Activated gamma-delta T cell treated with Interleukin-2 at 50 U/mL for 16 hours (primary cell): ENCODE measurements around the gene FLNA.
"Not testable (repeated sequence)": the region's sequence is repeated elsewhere in the genome, so short reads cannot be mapped to it uniquely, and the experiment has no call there.

Experiments
- DNase-seq: peaks from one replicate; pipeline ENCODE4 v3.0.0-alpha.2; 2020

The FLNA gene

GRCh38 chrX:154374313-154375155, at the start of gene FLNA:
Gene FLNA (minus strand): TSS chrX:154374634. CDS start chrX:154371245, 3,389 bp downstream.
- DNase-seq = no peak

GRCh38 chrX:154420402-154420756, 45.9 kb upstream of the FLNA start:
- DNase-seq = no peak

GRCh38 chrX:154419688-154420401, 45.4 kb upstream of the FLNA start:
- DNase-seq = no peak

GRCh38 chrX:154419189-154419588, 44.8 kb upstream of the FLNA start:
- DNase-seq = no peak

- DNase-seq = no peak
Measured at GRCh38 chrX:154417157-154417556, 42.7 kb upstream of the FLNA start.

- DNase-seq = no peak
Measured at GRCh38 chrX:154413142-154413541, 38.7 kb upstream of the FLNA start.

- DNase-seq = no peak
Measured at GRCh38 chrX:154412468-154412867, 38.0 kb upstream of the FLNA start.

GRCh38 chrX:154411981-154412340, 37.5 kb upstream of the FLNA start:
- peak; percentile 44 for DNase-seq

- DNase-seq = no peak
Measured at GRCh38 chrX:154409222-154409871, 34.9 kb upstream of the FLNA start, which contains the start of gene DNASE1L1. Gene DNASE1L1 (minus strand): TSS chrX:154409254. CDS start chrX:154405568, 3,686 bp downstream.

- DNase-seq = no peak
Measured at GRCh38 chrX:154408659-154409221, 34.3 kb upstream of the FLNA start.

GRCh38 chrX:154404625-154405192, 30.3 kb upstream of the FLNA start:
- no peak for DNase-seq

GRCh38 chrX:154403858-154404257, 29.4 kb upstream of the FLNA start:
- no peak for DNase-seq

GRCh38 chrX:154403192-154403591, 28.8 kb upstream of the FLNA start:
- no peak for DNase-seq

- DNase-seq = no peak
Measured at GRCh38 chrX:154402622-154403127, 28.2 kb upstream of the FLNA start.

- no peak for DNase-seq
Measured at GRCh38 chrX:154401918-154402621, 27.6 kb upstream of the FLNA start.

GRCh38 chrX:154401045-154401799, 26.8 kb upstream of the FLNA start:
- no peak for DNase-seq

- DNase-seq = not testable (repeated sequence)
Measured at GRCh38 chrX:154400369-154400817, 26.0 kb upstream of the FLNA start.

- DNase-seq = no peak
Measured at GRCh38 chrX:154399527-154400368, 25.3 kb upstream of the FLNA start.

- peak; percentile 81 for DNase-seq
Measured at GRCh38 chrX:154398668-154399526, 24.5 kb upstream of the FLNA start.
